Choroid plexus epithelial cell (primary cell): ENCODE data around the gene PEX19.

ENCODE experiments used
- DNase-seq: peaks from one replicate; pipeline ENCODE4 v3.0.0-alpha.2; 2010; ENCODE audit warnings: low read depth
- H3K4me3 ChIP-seq: 2 replicates; pipeline ENCODE4 v1.5.1; 2011; ENCODE audit warnings: low read depth, mild to moderate bottlenecking, control low read depth, low read length, moderate library complexity
- TF ChIP-seq, protein P1 (sequence below): conservative IDR thresholded peaks from 2 replicates; pipeline ENCODE4 v1.5.1; 2011; ENCODE audit warnings: low read depth, mild to moderate bottlenecking, control low read depth, inconsistent platforms, low read length, moderate library complexity

Gene PEX19

DNA sequence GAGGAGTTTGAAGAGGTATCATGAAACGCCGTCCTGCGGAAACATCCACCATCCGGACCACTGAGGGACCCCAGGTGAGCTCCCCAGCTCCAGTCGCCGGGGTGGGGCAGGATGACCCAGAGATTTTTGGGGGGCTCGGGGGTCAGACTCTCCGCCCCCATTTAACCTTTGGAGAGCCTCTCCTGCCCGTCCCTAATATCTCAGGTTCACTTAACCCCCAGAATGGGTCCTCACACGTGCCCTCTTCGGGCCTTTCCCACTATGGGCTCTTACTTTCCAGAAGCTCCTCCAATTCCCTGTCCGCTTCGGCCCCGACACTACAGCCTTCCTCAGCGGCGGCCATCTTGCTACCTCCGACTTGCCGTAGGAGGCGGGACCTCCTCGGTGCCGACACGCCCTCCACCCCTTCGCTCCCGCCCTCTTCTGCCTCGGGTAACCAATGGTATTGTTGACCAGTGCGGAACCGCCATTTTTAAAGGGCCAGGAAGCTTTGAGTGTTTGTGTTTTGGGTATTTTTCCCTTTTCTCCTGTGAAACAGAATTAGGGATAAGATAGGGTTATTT, at the start of gene PEX19:
PEX19 (minus strand) TSS at position 352 of the 563 bp plus-strand sequence; CDS start at position 343, 9 bp downstream.
- peak; percentile 96 for DNase-seq
- TF ChIP-seq, protein P1, sequence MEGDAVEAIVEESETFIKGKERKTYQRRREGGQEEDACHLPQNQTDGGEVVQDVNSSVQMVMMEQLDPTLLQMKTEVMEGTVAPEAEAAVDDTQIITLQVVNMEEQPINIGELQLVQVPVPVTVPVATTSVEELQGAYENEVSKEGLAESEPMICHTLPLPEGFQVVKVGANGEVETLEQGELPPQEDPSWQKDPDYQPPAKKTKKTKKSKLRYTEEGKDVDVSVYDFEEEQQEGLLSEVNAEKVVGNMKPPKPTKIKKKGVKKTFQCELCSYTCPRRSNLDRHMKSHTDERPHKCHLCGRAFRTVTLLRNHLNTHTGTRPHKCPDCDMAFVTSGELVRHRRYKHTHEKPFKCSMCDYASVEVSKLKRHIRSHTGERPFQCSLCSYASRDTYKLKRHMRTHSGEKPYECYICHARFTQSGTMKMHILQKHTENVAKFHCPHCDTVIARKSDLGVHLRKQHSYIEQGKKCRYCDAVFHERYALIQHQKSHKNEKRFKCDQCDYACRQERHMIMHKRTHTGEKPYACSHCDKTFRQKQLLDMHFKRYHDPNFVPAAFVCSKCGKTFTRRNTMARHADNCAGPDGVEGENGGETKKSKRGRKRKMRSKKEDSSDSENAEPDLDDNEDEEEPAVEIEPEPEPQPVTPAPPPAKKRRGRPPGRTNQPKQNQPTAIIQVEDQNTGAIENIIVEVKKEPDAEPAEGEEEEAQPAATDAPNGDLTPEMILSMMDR = no peak

DNA sequence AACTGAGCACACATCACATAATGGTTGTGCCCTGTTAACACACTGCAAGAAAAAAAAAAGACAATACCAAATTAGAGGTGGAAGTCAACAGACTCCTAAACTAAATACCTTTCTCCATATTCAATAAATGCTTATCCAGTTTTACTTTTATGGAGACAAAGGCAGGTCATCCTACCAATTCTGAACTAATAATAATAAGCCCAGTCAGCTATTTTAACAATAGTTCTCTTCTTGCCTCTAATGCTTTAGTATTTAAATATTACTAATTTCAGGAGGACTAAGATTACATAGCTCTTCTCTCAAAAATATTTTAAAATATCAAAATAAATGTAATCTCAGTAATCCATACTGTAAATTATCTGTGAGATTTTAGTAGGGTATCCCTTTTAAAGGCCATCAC, 47.6 kb upstream of the PEX19 start:
- DNase-seq = no peak
- H3K4me3 ChIP-seq = no peak overlapping the region
- TF ChIP-seq, protein P1 = no peak

More for the DNA sequence above, at the start of gene PEX19:
- H3K4me3 ChIP-seq = peak within 1 kb of the TSS; percentile 88

DNA sequence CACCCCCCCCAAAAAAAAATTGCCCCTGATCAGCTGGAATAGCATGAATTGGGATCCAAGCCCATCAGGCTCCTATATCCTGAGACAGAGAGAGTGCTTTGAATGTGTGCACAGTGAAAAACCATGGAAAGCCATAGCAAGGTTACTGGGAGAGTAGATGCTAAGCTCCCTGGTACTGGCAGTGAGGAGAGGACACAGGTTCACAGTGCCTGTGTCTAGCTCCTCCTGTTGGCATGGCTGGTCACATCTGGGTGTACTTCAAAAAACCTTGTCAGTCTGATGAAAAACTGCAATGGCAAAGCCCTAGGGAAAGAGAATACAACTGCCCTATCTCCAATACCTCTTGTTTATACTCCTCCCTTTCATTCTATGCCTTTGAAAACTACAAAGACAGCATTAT, 45.2 kb upstream of the PEX19 start:
- no peak overlapping the region for H3K4me3 ChIP-seq
- TF ChIP-seq, protein P1 = no peak
- DNase-seq = no peak

GRCh38 chr1:160328184-160328583, 43.3 kb upstream of the PEX19 start:
- no peak for DNase-seq
- TF ChIP-seq, protein P1 = no peak

GRCh38 chr1:160326418-160326817, 41.5 kb upstream of the PEX19 start:
- no peak overlapping the region for H3K4me3 ChIP-seq
- DNase-seq = no peak
- TF ChIP-seq, protein P1 = no peak

More at GRCh38 chr1:160328184-160328583, 43.3 kb upstream of the PEX19 start:
- H3K4me3 ChIP-seq = no peak overlapping the region

- no peak for DNase-seq
- TF ChIP-seq, protein P1 = no peak
- no peak overlapping the region for H3K4me3 ChIP-seq
Measured at GRCh38 chr1:160325252-160325651, 40.3 kb upstream of the PEX19 start.

DNA sequence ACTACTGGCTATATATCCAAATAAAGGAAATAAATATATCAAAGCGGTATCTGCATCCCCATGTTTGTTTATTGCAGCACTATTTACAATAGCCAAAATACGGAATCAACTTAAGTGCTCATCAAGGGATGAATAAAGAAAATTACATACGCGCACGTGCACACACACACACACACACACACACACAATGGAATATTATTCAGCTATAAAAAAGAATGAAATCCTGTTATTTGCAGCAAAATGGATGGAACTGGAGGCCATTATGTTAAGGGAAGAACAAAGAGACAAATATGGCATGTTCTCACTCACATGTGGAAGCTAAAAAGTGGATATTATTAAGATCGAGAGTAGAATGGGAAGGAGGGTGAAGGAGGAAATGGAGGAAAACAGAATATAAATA, 37.9 kb upstream of the PEX19 start:
- TF ChIP-seq, protein P1 = no peak

More for the DNA sequence above, 37.9 kb upstream of the PEX19 start:
- no peak for DNase-seq
- no peak overlapping the region for H3K4me3 ChIP-seq
